ENCODE data around the gene NR2C2. TPM values are rescaled to one million over a fixed set of nuclear protein-coding genes. Genes with fewer than 3 reads are reported as not detected.

NR2C2 gene
- total RNA-seq, 6 experiments from 2014 or later, result 10.8 to 18.6 (median 12.2) TPM

DNA sequence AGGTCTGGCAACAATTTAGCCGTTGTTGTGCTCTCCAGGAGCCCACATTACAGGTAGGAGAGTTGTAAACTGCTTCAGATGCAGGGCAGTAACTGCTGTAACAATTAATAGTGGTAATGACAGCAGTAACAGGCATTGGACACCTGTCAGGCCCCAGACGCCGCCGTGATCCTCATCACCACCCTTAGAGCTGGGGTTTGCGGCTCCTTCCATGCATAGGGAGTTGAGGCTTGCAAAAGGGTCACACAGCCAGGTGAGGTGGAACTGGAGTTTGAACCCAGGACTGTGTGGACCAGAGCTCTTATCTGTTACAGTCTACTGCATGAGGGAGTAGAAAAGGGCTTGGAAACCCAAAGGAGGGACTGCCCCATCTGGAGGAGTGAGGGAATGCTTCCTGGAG is 26.8 kb upstream of the NR2C2 start:
- intact Hi-C loops (cut with DNase I), result loop anchor here (5.0 to 10.0 kb wide), 2 partner anchors 114 to 133 kb away; no protein-coding TSS in a partner anchor
- no peaks in the 10 kb centered on the region for H3K9me3 ChIP-seq
- no peak for DNase-seq
- TF ChIP-seq POLR2A (IDR thresholded peaks at IDR 0.05), result no peak
- no peak overlapping the region for H3K4me3 ChIP-seq
- peaks cover 0 to 3% (median 0%) of the 10 kb centered on the region in 4 donors for H3K4me1 ChIP-seq
- H3K36me3 ChIP-seq, result no peaks in the 10 kb centered on the region
- H3K27ac ChIP-seq, result no peak overlapping the region
- no peak for ATAC-seq
- no peaks in the 10 kb centered on the region for H3K27me3 ChIP-seq
- 82% methylated on average over 2 of the region's 5 CpGs for WGBS (ENCODE audit: insufficient coverage, low coverage, low lambda C conversion rate, missing lambda C conversion rate)

GRCh38 chr3:14921034-14921616 is 26.3 kb upstream of the NR2C2 start:
- peaks cover 0 to 3% (median 0%) of the 10 kb centered on the region in 4 donors for H3K4me1 ChIP-seq
- intact Hi-C loops (cut with DNase I), result loop anchor here (5.0 to 10.0 kb wide), 2 partner anchors 114 to 134 kb away; no protein-coding TSS in a partner anchor
- no peaks in the 10 kb centered on the region for H3K36me3 ChIP-seq
- 15% methylated on average over 7 of the region's 10 CpGs for WGBS (ENCODE audit: insufficient coverage, low coverage, low lambda C conversion rate, missing lambda C conversion rate)
- DNase-seq (peak; percentile 88 to 89 (median 89)), ATAC-seq (peak; percentile 96 to 98 (median 98))
- H3K4me3 ChIP-seq, result no peak overlapping the region
- TF ChIP-seq POLR2A (IDR thresholded peaks at IDR 0.05), result no peak
- peak; percentile 97 to 100 (median 98) for TF ChIP-seq CTCF (IDR thresholded peaks at IDR 0.05)
- H3K27ac ChIP-seq, result no peak overlapping the region
- no peaks in the 10 kb centered on the region for H3K9me3 ChIP-seq
- H3K27me3 ChIP-seq, result no peaks in the 10 kb centered on the region

- DNase-seq (no peak), ATAC-seq (no peak)
- Histone ChIP-seq H3K36me3 (no peaks in the 10 kb centered on the region), H3K9me3 (no peaks in the 10 kb centered on the region), H3K4me1 (peaks cover 0 to 3% (median 0%) of the 10 kb centered on the region in 4 donors), H3K27ac (no peak overlapping the region), H3K4me3 (no peak overlapping the region), H3K27me3 (no peaks in the 10 kb centered on the region)
- TF ChIP-seq CTCF (IDR thresholded peaks at IDR 0.05) (no peak), POLR2A (IDR thresholded peaks at IDR 0.05) (no peak)
- intact Hi-C loops (cut with DNase I), result loop anchor here (5.0 to 10.0 kb wide), 2 partner anchors 113 to 135 kb away; no protein-coding TSS in a partner anchor
- 70% methylated on average over 1 of the region's 21 CpGs for WGBS (ENCODE audit: insufficient coverage, low coverage, low lambda C conversion rate, missing lambda C conversion rate)
Observed at GRCh38 chr3:14921811-14922705, 25.3 kb upstream of the NR2C2 start.

- no peak overlapping the region for H3K27ac ChIP-seq
- no peak for DNase-seq
Observed at GRCh38 chr3:14922863-14923262, 24.5 kb upstream of the NR2C2 start.

More at GRCh38 chr3:14922863-14923262, 24.5 kb upstream of the NR2C2 start:
- 76% methylated on average over 4 of the region's 13 CpGs for WGBS (ENCODE audit: insufficient coverage, low coverage, low lambda C conversion rate, missing lambda C conversion rate)
- H3K4me1 ChIP-seq, result peaks cover 0 to 3% (median 0%) of the 10 kb centered on the region in 4 donors
- intact Hi-C loops (cut with DNase I), result loop anchor here (5.0 to 10.0 kb wide), 2 partner anchors 112 to 136 kb away; no protein-coding TSS in a partner anchor
- no peak for ATAC-seq
- TF ChIP-seq CTCF (IDR thresholded peaks at IDR 0.05) (no peak), POLR2A (IDR thresholded peaks at IDR 0.05) (no peak)
- no peaks in the 10 kb centered on the region for H3K36me3 ChIP-seq
- no peaks in the 10 kb centered on the region for H3K27me3 ChIP-seq
- H3K4me3 ChIP-seq, result no peak overlapping the region
- no peaks in the 10 kb centered on the region for H3K9me3 ChIP-seq
